Thymus (tissue), 11 donors: ENCODE measurements around the gene COX10. TPM values are rescaled to one million over a fixed set of nuclear protein-coding genes. Genes with fewer than 3 reads are reported as not detected.
"Not testable (repeated sequence)": the region's sequence is repeated elsewhere in the genome, so short reads cannot be mapped to it uniquely, and the experiment has no call there.

Experiments used
- DNase-seq, 9 donors: peaks; one replicate each; pipeline ENCODE4 v3.0.0-alpha.2; 2013; ENCODE audit warnings: low spot score in 9 of 9, low read depth in 6 of 9, missing footprints in 1 of 9
- H3K27ac ChIP-seq, 2 donors: one replicate each; pipeline ENCODE4 v1.5.1; 2013; ENCODE audit warnings: control low read depth in 1 of 2, low read depth in 1 of 2, low read length in 1 of 2, mild to moderate bottlenecking in 1 of 2, moderate library complexity in 1 of 2
- H3K27me3 ChIP-seq, 2 donors: one replicate each; pipeline ENCODE4 v1.5.1; 2013; ENCODE audit warnings: low read length in 1 of 2; ENCODE audit not compliant: control insufficient read depth in 2 of 2, insufficient read depth in 1 of 2
- H3K36me3 ChIP-seq, 2 donors: one replicate each; pipeline ENCODE4 v1.5.1; 2013; ENCODE audit warnings: low read length in 1 of 2, mild to moderate bottlenecking in 1 of 2, moderate library complexity in 1 of 2; ENCODE audit not compliant: control insufficient read depth in 2 of 2, insufficient read depth in 2 of 2
- H3K4me1 ChIP-seq, 2 donors: one replicate each; pipeline ENCODE4 v1.5.1; 2013; ENCODE audit warnings: low read length in 2 of 2; ENCODE audit not compliant: control insufficient read depth in 2 of 2, insufficient read depth in 2 of 2
- H3K4me3 ChIP-seq, 2 donors: one replicate each; pipeline ENCODE4 v1.5.1; 2013; ENCODE audit warnings: low read length in 2 of 2, control low read depth in 1 of 2, mild to moderate bottlenecking in 1 of 2
- H3K9me3 ChIP-seq, 2 donors: one replicate each; pipeline ENCODE4 v1.5.1; 2013; ENCODE audit warnings: low read length in 1 of 2, mild to moderate bottlenecking in 1 of 2; ENCODE audit not compliant: control insufficient read depth in 2 of 2, insufficient read depth in 1 of 2
- WGBS: extraction: QIAGEN DNeasy Blood & Tissue Kit; methylation state at CpG from one replicate; pipeline ENCODE4 v1.1.7; 2013; 5-methylcytosine and 5-hydroxymethylcytosine counted together
- polyA plus RNA-seq: library from polyadenylated mRNA; stranded (reverse); fragments of 200-250 nt; gene quantifications from one replicate; pipeline ENCODE4 v1.2.3, GENCODE V29; 2013
- total RNA-seq: library from RNA; stranded (reverse); fragments of 120-200 nt; gene quantifications from one replicate; pipeline ENCODE4 v1.2.4, GENCODE V29; 2013
- donor health status: healthy.

Gene COX10
- total and polyA plus RNA-seq, 2 donors = 6.2 to 10.0 TPM

GRCh38 chr17:14149751-14150150 lies 80.4 kb downstream of the COX10 start:
- no peaks in the 10 kb centered on the region for H3K9me3 ChIP-seq
- no peak for DNase-seq
- no peaks in the 10 kb centered on the region for H3K36me3 ChIP-seq
- no peaks in the 10 kb centered on the region for H3K4me1 ChIP-seq
- no peak overlapping the region for H3K4me3 ChIP-seq
- no peaks in the 10 kb centered on the region for H3K27me3 ChIP-seq
- H3K27ac ChIP-seq = no peak overlapping the region
- WGBS = 98% methylated on average over 5 of the region's 5 CpGs

DNA sequence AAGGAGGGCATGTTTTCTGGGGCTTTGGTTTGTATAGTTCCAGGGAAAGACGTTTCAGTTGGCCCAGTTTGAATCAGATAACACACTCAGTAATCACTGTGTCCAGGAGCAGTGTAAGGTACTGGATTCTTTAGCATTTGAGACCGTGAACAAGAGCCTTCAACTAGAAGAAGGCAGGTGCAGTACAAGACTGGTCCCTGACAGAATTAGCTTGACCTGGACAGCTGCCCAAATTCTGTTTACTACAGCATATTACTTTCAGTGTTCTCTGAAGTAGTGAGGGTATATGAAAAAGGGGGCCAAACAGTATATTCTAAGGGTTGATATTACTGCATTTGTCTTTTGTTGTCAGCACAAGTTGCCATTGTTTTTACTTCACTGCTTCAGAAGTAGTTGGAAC lies 81.3 kb downstream of the COX10 start:
- DNase-seq = no peak
- Histone ChIP-seq H3K27ac (no peak overlapping the region), H3K36me3 (no peaks in the 10 kb centered on the region), H3K4me3 (no peak overlapping the region), H3K4me1 (no peaks in the 10 kb centered on the region), H3K27me3 (no peaks in the 10 kb centered on the region), H3K9me3 (no peaks in the 10 kb centered on the region)
- WGBS = 87% methylated on average over 2 of the region's 2 CpGs

DNA sequence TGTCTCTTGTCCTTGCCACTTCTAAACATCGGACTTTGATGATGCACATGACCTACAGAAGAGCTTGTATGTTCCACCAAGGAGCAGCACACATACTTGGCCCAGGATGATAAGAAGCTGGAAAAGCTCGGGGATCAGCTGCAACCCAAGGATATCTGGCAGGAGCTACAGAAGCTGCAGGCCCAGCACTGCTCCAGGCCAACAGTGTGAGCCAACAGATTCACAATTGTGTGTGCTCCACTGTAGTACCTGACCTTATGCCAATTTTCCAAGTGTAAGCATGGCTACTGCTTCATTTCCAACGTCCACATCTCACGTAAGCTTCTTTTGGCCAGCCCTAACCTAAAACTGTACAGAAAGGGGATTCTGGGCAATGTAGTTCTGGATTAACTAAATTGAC lies 83.4 kb downstream of the COX10 start:
- Histone ChIP-seq H3K9me3 (no peaks in the 10 kb centered on the region), H3K27me3 (no peaks in the 10 kb centered on the region), H3K4me3 (no peak overlapping the region), H3K4me1 (no peaks in the 10 kb centered on the region), H3K27ac (no peak overlapping the region), H3K36me3 (no peaks in the 10 kb centered on the region)
- DNase-seq = no peak
- 98% methylated on average over 4 of the region's 4 CpGs for WGBS

DNA sequence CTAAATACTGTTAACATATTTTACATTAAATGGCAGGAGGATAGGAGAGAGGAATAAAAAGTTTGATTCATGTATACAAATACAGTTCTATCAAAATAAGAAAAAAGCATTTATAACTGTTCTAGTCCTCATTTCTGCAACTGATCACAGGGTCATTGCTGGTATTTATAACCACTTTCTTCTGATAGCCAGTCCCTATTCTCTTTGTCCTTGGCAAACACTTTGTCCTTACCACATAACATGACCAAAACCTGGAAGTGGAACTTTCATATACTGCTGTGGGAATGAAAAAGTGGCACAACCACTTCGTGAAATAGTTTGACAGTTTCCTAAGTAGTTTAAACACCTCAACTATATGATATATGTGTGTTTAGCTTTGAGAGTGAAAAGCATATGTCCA lies 84.1 kb downstream of the COX10 start:
- DNase-seq = no peak
- Histone ChIP-seq H3K9me3 (no peaks in the 10 kb centered on the region), H3K27me3 (no peaks in the 10 kb centered on the region), H3K27ac (no peak overlapping the region), H3K36me3 (no peaks in the 10 kb centered on the region), H3K4me3 (no peak overlapping the region), H3K4me1 (no peaks in the 10 kb centered on the region)
- WGBS = 92% methylated on average over 1 of the region's 1 CpG

DNA sequence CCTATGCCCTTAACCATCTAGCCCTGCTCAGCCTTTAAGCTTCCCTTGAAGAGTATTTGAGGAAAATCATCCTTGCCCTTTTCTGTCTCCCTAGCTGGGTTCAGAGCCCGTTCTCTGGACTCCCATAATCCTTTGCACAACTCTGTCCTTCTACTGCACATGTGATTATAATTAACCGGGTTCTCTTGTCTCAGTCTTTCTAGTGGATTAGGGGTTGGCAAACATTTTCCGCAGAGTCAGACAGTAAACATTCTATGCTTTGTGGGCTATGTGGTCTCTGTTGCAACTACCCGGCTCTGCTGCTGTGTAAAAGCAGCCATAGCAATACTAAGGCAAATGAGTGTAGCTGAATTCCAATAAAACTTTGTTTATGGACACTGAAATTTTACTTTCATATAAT lies 87.4 kb downstream of the COX10 start:
- Histone ChIP-seq H3K9me3 (no peaks in the 10 kb centered on the region), H3K27me3 (no peaks in the 10 kb centered on the region)
- WGBS = 46% methylated on average over 4 of the region's 4 CpGs

DNA sequence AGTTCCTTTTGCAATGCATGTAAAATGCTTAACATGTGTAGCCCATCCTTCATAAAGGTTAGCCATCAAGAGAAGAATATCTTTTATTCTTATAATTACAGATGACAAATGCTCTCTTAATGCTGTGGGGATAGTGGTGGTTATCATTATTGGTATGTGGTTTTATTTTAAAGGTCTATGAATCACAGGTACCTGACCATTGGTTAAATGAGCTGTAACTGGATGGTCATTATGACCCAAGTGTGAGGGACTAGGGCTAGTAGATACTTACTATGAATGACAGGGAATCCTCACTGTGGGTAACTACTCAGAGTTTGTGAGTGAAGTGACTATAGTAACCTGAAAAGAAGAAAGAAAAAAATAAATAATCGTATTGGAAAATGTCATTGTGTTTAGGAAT lies 88.5 kb downstream of the COX10 start:
- H3K4me3 ChIP-seq = no peak overlapping the region
- H3K36me3 ChIP-seq = no peaks in the 10 kb centered on the region
- no peaks in the 10 kb centered on the region for H3K4me1 ChIP-seq
- no peaks in the 10 kb centered on the region for H3K27me3 ChIP-seq
- no peaks in the 10 kb centered on the region for H3K9me3 ChIP-seq
- no peak for DNase-seq
- H3K27ac ChIP-seq = no peak overlapping the region
- WGBS = 100% methylated on average over 1 of the region's 1 CpG

More for the DNA sequence above, 87.4 kb downstream of the COX10 start:
- Histone ChIP-seq H3K4me1 (no peaks in the 10 kb centered on the region), H3K27ac (no peak overlapping the region), H3K36me3 (no peaks in the 10 kb centered on the region), H3K4me3 (no peak overlapping the region)
- DNase-seq = peak in 1 of 9 donors; percentile 15

DNA sequence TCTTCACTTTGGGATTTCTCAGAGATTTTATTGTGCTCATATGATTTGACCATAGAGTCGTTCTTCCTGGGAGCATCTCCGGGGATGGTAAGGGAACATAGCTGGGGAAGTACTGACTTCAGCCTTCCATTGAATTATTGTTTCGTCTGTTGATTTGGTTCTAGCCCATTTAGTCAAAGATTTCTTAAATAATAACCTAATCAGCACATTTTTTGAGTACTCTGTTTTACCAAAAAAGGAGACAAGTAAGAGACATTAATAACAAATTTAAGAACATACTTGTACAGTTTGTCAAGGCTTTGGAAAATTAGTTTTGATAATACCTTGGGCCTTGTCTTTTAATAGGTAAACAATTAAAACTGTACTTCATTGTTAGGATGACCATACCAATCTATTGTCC lies 89.4 kb downstream of the COX10 start:
- no peaks in the 10 kb centered on the region for H3K4me1 ChIP-seq
- 80% methylated on average over 3 of the region's 3 CpGs for WGBS
- no peak for DNase-seq

GRCh38 chr17:14161419-14161818 lies 92.1 kb downstream of the COX10 start:
- Histone ChIP-seq H3K36me3 (peaks cover 0 to 2% of the 10 kb centered on the region in 2 donors), H3K27me3 (no peaks in the 10 kb centered on the region), H3K4me3 (no peak overlapping the region), H3K9me3 (no peaks in the 10 kb centered on the region), H3K27ac (no peak overlapping the region), H3K4me1 (no peaks in the 10 kb centered on the region)
- 100% methylated on average over 1 of the region's 1 CpG for WGBS
- no peak for DNase-seq

More for the DNA sequence above, 89.4 kb downstream of the COX10 start:
- no peaks in the 10 kb centered on the region for H3K9me3 ChIP-seq
- no peak overlapping the region for H3K27ac ChIP-seq
- H3K27me3 ChIP-seq = no peaks in the 10 kb centered on the region
- H3K4me3 ChIP-seq = no peak overlapping the region
- no peaks in the 10 kb centered on the region for H3K36me3 ChIP-seq

DNA sequence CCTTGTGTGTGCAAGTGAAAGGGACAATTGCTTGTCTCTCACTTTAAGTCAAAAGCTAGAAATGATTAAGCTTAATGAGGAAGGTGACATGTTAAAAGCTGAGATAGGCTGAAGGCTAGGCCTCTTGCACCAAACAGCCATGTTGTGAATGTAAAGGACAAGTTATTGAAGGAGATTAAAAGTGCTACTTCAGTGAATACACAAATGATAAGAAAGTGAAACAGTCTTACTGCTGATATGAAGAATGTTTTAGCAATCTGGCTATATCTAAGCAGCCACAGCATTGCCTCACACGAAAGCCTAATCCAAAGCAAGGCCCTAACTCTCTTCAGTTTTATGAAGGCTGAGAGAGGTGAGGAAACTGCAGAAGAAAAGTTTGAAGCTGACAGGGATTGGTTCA lies 96.3 kb downstream of the COX10 start:
- Histone ChIP-seq H3K4me1 (no peaks in the 10 kb centered on the region), H3K9me3 (peaks cover 3 to 11% of the 10 kb centered on the region in 2 donors), H3K27me3 (no peaks in the 10 kb centered on the region), H3K36me3 (peaks cover 0 to 2% of the 10 kb centered on the region in 2 donors), H3K4me3 (no peak overlapping the region), H3K27ac (no peak overlapping the region)
- DNase-seq = no peak
- 99% methylated on average over 1 of the region's 1 CpG for WGBS

- 98% methylated on average over 1 of the region's 1 CpG for WGBS
- H3K4me3 ChIP-seq, H3K27ac ChIP-seq, DNase-seq, H3K4me1 ChIP-seq, H3K27me3 ChIP-seq, H3K36me3 ChIP-seq: not testable (repeated sequence)
- H3K9me3 ChIP-seq = peaks cover 3 to 11% of the 10 kb centered on the region in 2 donors
Observed at GRCh38 chr17:14167831-14168230, 98.5 kb downstream of the COX10 start.
